HEK293T (cell line): ENCODE measurements around the gene ENDOU.

Experiments used
- BHLHE40 ChIP-seq: fragments of 450-650 bp; IDR thresholded peaks from 2 replicates; pipeline ENCODE4 v1.6.1; 2016; ENCODE audit warnings: mild to moderate bottlenecking, moderate library complexity, borderline replicate concordance
- CTBP1 ChIP-seq: fragments of 450-650 bp; IDR thresholded peaks from 2 replicates; pipeline ENCODE4 v1.6.1; 2016; ENCODE audit warnings: borderline replicate concordance
- FOXA1 ChIP-seq: fragments of 450-650 bp; IDR thresholded peaks from 2 replicates; pipeline ENCODE4 v1.6.1; 2016; ENCODE audit warnings: mild to moderate bottlenecking
- FOXK2 ChIP-seq: fragments of 450-650 bp; IDR thresholded peaks from 2 replicates; pipeline ENCODE4 v1.6.1; 2016; ENCODE audit warnings: mild to moderate bottlenecking
- FOXM1 ChIP-seq: fragments of 450-650 bp; IDR thresholded peaks from 2 replicates; pipeline ENCODE4 v1.6.1; 2017; ENCODE audit warnings: mild to moderate bottlenecking, borderline replicate concordance
- L3MBTL2 ChIP-seq: fragments of 450-650 bp; conservative IDR thresholded peaks from 2 replicates; pipeline ENCODE4 v1.6.1; 2016; ENCODE audit warnings: mild to moderate bottlenecking
- LEF1 ChIP-seq: fragments of 450-650 bp; IDR thresholded peaks from 2 replicates; pipeline ENCODE4 v1.6.1; 2017; ENCODE audit warnings: mild to moderate bottlenecking, borderline replicate concordance
- NFRKB ChIP-seq: fragments of 450-650 bp; IDR thresholded peaks from 2 replicates; pipeline ENCODE4 v1.6.1; 2016; ENCODE audit warnings: mild to moderate bottlenecking, moderate library complexity
- SP1 ChIP-seq: fragments of 450-650 bp; IDR thresholded peaks from 2 replicates; pipeline ENCODE4 v1.6.1; 2017
- SUZ12 ChIP-seq: fragments of 450-650 bp; IDR thresholded peaks from 2 replicates; pipeline ENCODE4 v1.6.1; 2016; ENCODE audit warnings: mild to moderate bottlenecking
- TARDBP ChIP-seq: fragments of 450-650 bp; IDR thresholded peaks from 2 replicates; pipeline ENCODE4 v1.6.1; 2016
- ZNF384 ChIP-seq: fragments of 450-650 bp; IDR thresholded peaks from 2 replicates; pipeline ENCODE4 v1.6.1; 2016

DNA sequence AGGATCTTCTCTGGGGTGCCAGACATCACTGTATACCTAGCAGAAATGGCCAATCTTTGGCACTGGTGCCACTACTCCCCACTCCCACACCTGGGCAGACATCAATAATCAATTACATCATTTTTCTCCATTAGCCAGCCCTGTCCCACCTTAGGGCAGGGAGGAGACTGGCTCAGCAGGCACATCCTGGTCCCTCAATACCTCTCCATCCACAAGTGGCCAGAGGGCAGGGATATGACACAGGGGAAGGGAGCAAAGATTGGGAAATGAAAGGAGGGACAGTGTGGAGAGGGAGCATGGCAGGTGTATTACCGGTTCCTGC is 23.2 kb upstream of the ENDOU start:
- no peak for TF ChIP-seq SP1
- no peak for TF ChIP-seq FOXM1
- TF ChIP-seq FOXK2 = no peak
- no peak for TF ChIP-seq BHLHE40
- no peak for TF ChIP-seq LEF1
- TF ChIP-seq ZNF384 = no peak
- TF ChIP-seq FOXA1 = no peak
- no peak for TF ChIP-seq CTBP1
- TF ChIP-seq SUZ12 = no peak
- no peak for TF ChIP-seq TARDBP
- TF ChIP-seq NFRKB = no peak
- no peak for TF ChIP-seq L3MBTL2
